Osteocyte (in vitro differentiated cells): ENCODE data around the gene ATP1A3. TPM values are rescaled to one million over a fixed set of nuclear protein-coding genes. Genes with fewer than 3 reads are reported as not detected.

Source experiments
- DNase-seq: peaks from one replicate; pipeline ENCODE4 v3.0.0; 2021; ENCODE audit warnings: mixed read lengths; ENCODE audit not compliant: unreplicated experiment; ENCODE audit errors: extremely low spot score
- H3K27ac Mint-ChIP-seq: one replicate; pipeline ENCODE4 v1.8.0; 2021; ENCODE audit warnings: mild to moderate bottlenecking, mixed read lengths; ENCODE audit not compliant: unreplicated experiment
- H3K27me3 Mint-ChIP-seq: one replicate; pipeline ENCODE4 v1.8.0; 2021; ENCODE audit warnings: mixed read lengths; ENCODE audit not compliant: unreplicated experiment
- H3K36me3 Mint-ChIP-seq: one replicate; pipeline ENCODE4 v1.8.0; 2021; ENCODE audit warnings: mixed read lengths; ENCODE audit not compliant: unreplicated experiment
- H3K4me1 Mint-ChIP-seq: one replicate; pipeline ENCODE4 v1.8.0; 2021; ENCODE audit warnings: mixed read lengths; ENCODE audit not compliant: unreplicated experiment
- H3K4me3 Mint-ChIP-seq: one replicate; pipeline ENCODE4 v1.8.0; 2021; ENCODE audit warnings: mild to moderate bottlenecking, moderate library complexity, mixed read lengths; ENCODE audit not compliant: unreplicated experiment
- H3K9me3 Mint-ChIP-seq: one replicate; pipeline ENCODE4 v1.8.0; 2021; ENCODE audit warnings: mixed read lengths; ENCODE audit not compliant: unreplicated experiment
- total RNA-seq: library from RNA; stranded (reverse); gene quantifications from 2 replicates; pipeline ENCODE4 v1.2.1, GENCODE V29; 2021
- TF ChIP-seq, protein P1 (sequence below): fragments of 200-600 bp; sonication (generic); IDR thresholded peaks from 2 replicates; pipeline ENCODE4 v1.5.0; 2021; ENCODE audit warnings: antibody characterized with exemption, mild to moderate bottlenecking, moderate library complexity

The ATP1A3 gene
- total RNA-seq, 1 donor from 2014 or later, result not detected

DNA sequence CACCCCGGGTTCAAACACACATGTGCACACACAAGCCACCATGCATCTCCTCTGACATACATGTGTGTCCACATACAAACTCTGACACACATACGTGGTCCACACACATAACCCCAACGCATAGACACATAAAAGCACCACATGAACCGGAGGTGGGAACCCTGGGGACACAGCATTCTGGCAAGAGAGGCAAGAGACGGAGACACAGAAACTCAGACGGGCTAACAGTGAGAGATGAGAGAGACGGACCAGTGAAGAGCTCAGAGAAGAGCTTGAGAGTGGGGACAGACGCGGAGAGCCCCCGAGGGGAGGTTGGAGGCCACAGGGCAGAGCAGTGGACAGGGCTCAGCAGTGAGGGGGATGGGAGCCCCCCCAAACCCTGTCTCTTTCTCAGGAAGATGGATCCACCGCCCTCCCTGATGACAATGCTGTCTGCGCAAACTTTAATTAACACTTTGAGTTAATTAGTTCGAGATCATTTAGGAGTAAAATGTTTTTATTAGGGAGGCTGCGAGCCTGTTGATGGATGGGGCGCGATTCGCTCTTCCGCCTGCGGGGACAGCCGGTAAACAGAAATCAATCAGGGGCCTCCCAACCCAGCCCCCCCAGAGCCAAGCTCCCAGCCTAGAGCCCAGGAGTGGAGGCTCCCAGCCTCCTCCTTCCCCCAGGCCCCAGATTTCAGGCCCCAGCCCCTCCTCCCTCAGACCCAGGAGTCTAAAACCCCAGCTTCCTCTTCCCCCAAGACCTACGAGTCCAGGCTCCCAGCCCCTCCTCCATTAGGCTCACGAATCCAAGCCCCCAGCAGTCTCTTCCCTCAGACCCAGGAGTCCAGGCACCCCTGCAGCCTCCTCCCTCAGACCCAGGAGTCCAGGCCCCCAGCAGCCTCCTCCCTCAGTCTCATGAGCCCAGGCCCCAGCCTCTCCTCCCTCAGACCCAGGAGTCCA lies 56.2 kb downstream of the ATP1A3 start:
- Mint-ChIP-seq H3K9me3 (no peaks in the 10 kb centered on the region), H3K27ac (no peak overlapping the region), H3K36me3 (no peaks in the 10 kb centered on the region), H3K4me3 (no peak overlapping the region), H3K4me1 (no peaks in the 10 kb centered on the region), H3K27me3 (peaks cover 29% of the 10 kb centered on the region)
- TF ChIP-seq, protein P1, sequence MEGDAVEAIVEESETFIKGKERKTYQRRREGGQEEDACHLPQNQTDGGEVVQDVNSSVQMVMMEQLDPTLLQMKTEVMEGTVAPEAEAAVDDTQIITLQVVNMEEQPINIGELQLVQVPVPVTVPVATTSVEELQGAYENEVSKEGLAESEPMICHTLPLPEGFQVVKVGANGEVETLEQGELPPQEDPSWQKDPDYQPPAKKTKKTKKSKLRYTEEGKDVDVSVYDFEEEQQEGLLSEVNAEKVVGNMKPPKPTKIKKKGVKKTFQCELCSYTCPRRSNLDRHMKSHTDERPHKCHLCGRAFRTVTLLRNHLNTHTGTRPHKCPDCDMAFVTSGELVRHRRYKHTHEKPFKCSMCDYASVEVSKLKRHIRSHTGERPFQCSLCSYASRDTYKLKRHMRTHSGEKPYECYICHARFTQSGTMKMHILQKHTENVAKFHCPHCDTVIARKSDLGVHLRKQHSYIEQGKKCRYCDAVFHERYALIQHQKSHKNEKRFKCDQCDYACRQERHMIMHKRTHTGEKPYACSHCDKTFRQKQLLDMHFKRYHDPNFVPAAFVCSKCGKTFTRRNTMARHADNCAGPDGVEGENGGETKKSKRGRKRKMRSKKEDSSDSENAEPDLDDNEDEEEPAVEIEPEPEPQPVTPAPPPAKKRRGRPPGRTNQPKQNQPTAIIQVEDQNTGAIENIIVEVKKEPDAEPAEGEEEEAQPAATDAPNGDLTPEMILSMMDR, result no peak
- DNase-seq, result no peak

DNA sequence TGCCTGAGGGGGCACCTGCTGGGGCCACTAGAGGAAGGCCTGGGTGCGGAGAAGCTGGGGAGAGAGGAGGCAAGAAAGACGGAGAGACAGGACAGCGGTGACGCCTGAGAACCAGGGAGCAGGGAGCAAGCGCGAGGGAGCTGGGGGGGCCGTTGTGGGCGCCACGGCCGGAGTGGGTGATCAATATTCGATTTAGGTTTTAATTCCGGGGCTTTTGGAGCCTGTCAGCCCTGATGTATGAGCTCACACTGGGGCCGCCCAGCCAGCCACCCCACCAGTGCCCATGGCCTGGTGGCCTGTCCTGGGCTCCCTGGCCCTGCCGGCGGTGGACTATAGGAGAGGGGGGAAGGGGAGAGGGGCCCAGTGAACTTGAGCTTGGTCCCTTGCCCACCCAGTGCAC lies 57.1 kb downstream of the ATP1A3 start:
- Mint-ChIP-seq H3K27ac (peak overlapping the region; percentile 16), H3K27me3 (peaks cover 34% of the 10 kb centered on the region)

DNA sequence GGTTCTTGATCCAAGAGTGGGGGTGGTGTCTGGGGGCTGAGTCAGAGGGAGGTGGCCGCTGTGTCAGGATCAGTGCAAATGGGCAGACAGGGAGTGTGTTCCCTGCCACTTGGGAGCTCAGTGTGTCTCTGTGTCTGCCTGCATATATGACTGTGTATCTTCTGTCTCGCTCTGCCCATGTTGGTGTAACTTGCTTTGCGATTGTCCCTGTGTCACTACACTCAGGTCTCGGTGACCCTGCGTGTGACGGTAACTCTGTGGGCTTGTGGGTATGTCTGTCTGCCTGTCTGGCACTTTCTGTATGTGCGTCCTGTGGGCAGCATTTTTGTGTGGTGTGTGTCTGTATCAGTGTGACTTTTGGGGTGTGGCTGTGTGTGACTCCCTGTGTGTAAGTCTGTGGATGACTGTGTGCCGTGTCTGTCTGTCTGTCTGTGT lies 57.6 kb downstream of the ATP1A3 start:
- Mint-ChIP-seq H3K27me3 (peaks cover 39% of the 10 kb centered on the region), H3K27ac (peak overlapping the region; percentile 16), H3K4me3 (no peak overlapping the region)

More for the DNA sequence above, 57.1 kb downstream of the ATP1A3 start:
- Mint-ChIP-seq H3K9me3 (no peaks in the 10 kb centered on the region), H3K4me3 (no peak overlapping the region), H3K4me1 (peaks cover 2% of the 10 kb centered on the region), H3K36me3 (no peaks in the 10 kb centered on the region)
- TF ChIP-seq, protein P1, result no peak
- no peak for DNase-seq

DNA sequence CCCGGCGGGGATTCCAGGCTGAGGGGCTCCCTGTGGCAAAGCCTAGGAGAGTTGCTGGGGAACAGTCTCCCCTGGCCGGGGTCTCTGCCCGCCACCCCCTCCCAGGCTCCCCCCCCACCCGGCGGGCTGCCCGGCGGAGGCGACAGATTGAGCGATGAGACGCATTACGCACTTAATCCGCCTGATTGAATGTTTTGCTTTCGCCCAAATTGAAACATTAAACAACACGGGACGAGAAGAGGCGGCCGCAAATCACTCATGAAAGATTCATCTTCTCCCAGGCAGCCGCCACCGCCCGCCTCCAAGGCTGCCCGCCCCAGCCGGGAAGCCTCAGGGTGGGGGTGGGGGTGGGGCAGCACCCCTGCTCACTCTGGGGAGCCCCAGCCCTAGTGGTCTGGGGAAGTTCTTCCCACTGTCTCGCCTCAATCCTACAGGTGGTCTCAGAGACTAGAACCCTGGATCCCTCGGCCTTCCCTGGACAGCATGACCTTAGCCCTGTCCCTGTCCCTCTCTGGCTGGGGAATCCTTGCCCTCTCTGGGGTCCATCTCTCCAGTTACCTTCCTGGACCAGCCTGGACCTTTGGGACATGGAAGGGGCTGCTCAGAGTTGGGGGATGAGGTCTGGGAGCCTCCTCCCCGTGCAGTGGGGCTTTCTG lies 58.1 kb downstream of the ATP1A3 start:
- peaks cover 6% of the 10 kb centered on the region for H3K4me1 Mint-ChIP-seq
- DNase-seq, result no peak
- H3K27me3 Mint-ChIP-seq, result peaks cover 44% of the 10 kb centered on the region
- no peak overlapping the region for H3K4me3 Mint-ChIP-seq
- TF ChIP-seq, protein P1, result no peak
- H3K36me3 Mint-ChIP-seq, result no peaks in the 10 kb centered on the region
- H3K9me3 Mint-ChIP-seq, result no peaks in the 10 kb centered on the region
- no peak overlapping the region for H3K27ac Mint-ChIP-seq

More for the DNA sequence above, 57.6 kb downstream of the ATP1A3 start:
- TF ChIP-seq, protein P1, result no peak
- Mint-ChIP-seq H3K36me3 (no peaks in the 10 kb centered on the region), H3K4me1 (peaks cover 2% of the 10 kb centered on the region), H3K9me3 (no peaks in the 10 kb centered on the region)
- DNase-seq, result no peak

DNA sequence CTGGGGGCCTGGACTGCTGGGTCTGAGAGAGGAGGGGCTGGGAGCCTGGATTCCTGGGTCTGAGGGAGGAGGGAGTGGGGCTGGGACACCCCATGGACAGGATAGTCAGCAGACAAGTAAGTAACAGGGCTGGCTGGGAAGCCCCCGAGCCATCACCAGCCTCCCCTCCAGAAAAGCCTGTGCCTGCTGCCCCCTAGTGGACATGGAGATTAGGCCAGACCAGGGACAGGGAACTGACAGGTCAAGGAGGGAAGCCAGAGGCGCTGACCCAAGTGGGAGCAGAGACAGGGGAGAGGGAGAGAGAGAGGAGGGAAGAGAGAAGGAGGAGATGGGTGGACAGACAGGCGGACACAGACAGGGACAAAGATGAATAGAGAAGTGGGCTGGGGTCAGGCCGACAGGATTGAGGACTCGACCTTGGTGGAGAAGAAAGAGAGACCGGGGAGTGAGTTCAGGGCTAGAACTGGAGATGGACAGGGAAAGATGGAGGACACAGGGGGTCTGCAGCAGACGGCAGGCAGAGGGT lies 59.1 kb downstream of the ATP1A3 start:
- DNase-seq, result peak; percentile 92

More for the DNA sequence above, 59.1 kb downstream of the ATP1A3 start:
- peaks cover 54% of the 10 kb centered on the region for H3K27me3 Mint-ChIP-seq
- H3K4me3 Mint-ChIP-seq, result no peak overlapping the region
- TF ChIP-seq, protein P1, result peak; percentile 89
- no peaks in the 10 kb centered on the region for H3K9me3 Mint-ChIP-seq
- H3K27ac Mint-ChIP-seq, result no peak overlapping the region
- peaks cover 6% of the 10 kb centered on the region for H3K4me1 Mint-ChIP-seq
- H3K36me3 Mint-ChIP-seq, result no peaks in the 10 kb centered on the region
